PFSK-1 (cell line): ENCODE results near the gene PRSS21.

ENCODE experiments used
- FOXP2 ChIP-seq: optimal IDR thresholded peaks from 2 replicates; pipeline ENCODE3; 2011; ENCODE audit warnings: borderline replicate concordance, control low read depth, inconsistent platforms; ENCODE audit not compliant: insufficient read depth; ENCODE audit errors: extremely low read length, extremely low read depth
- POLR2AphosphoS5 ChIP-seq: IDR thresholded peaks from 2 replicates; pipeline ENCODE4 v1.6.1; 2012; ENCODE audit warnings: low read depth, mild to moderate bottlenecking, control low read depth, low read length, moderate library complexity
- SIN3A ChIP-seq: IDR thresholded peaks from 2 replicates; pipeline ENCODE4 v1.6.1; 2012; ENCODE audit warnings: mild to moderate bottlenecking, low read length, moderate library complexity, borderline replicate concordance; ENCODE audit not compliant: insufficient read depth
- TAF1 ChIP-seq: IDR thresholded peaks from 2 replicates; pipeline ENCODE4 v1.6.1; 2012; ENCODE audit warnings: low read length, control low read depth, borderline replicate concordance; ENCODE audit not compliant: insufficient read depth
- TF ChIP-seq, protein P1 (sequence below), 2 experiments: IDR thresholded peaks; 2 replicates each; pipeline versions ENCODE4 v1.6.1 to v1.8.0; 2011 to 2012; ENCODE audit warnings: low read depth in 2 of 2, low read length in 2 of 2, control low read depth in 1 of 2, inconsistent platforms in 1 of 2, mild to moderate bottlenecking in 1 of 2, moderate library complexity in 1 of 2; ENCODE audit not compliant: insufficient read depth in 1 of 2

DNA sequence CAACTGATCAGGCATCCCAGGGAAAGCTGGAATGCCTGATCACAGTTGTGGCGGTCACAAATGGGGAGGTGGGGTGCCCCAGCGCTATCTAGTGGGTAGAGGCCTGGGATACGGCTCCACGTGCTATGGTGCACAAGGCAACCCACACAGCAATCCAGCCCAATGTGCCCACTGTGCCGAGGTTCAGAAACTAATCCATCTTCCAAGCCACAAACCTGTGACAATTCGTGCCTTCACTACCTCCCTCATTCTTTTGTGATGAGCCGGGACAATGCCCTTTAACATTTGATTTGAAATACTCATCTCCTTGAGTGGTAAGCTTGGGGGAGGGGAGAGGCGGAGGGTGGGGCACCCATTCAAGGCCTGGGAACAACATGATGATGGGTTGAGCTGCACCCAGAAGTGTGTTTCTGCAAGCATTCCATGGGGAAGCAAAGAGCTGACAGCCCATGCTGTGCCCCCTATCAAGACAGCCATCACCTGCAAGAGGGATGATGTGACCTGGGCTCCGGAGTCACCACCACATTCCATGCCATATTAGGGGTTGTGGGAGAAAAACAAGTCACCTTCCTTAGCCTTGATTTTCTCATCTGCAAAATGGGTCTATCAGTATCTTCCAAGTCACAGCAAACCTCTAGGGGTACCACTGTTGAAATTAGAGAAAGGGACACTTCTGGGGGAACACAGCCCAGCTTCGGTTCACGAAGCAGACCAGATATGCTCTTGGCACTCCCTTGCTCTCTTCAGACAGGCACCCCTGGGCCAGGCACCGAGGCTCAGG is 43.7 kb upstream of the PRSS21 start:
- no peak for TF ChIP-seq FOXP2
- TF ChIP-seq, protein P1, sequence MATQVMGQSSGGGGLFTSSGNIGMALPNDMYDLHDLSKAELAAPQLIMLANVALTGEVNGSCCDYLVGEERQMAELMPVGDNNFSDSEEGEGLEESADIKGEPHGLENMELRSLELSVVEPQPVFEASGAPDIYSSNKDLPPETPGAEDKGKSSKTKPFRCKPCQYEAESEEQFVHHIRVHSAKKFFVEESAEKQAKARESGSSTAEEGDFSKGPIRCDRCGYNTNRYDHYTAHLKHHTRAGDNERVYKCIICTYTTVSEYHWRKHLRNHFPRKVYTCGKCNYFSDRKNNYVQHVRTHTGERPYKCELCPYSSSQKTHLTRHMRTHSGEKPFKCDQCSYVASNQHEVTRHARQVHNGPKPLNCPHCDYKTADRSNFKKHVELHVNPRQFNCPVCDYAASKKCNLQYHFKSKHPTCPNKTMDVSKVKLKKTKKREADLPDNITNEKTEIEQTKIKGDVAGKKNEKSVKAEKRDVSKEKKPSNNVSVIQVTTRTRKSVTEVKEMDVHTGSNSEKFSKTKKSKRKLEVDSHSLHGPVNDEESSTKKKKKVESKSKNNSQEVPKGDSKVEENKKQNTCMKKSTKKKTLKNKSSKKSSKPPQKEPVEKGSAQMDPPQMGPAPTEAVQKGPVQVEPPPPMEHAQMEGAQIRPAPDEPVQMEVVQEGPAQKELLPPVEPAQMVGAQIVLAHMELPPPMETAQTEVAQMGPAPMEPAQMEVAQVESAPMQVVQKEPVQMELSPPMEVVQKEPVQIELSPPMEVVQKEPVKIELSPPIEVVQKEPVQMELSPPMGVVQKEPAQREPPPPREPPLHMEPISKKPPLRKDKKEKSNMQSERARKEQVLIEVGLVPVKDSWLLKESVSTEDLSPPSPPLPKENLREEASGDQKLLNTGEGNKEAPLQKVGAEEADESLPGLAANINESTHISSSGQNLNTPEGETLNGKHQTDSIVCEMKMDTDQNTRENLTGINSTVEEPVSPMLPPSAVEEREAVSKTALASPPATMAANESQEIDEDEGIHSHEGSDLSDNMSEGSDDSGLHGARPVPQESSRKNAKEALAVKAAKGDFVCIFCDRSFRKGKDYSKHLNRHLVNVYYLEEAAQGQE (IDR thresholded peaks at IDR 0.05; ENCODE audit: insufficient read depth in 1 of 2, low read depth in 2 of 2, low read length in 2 of 2) = no peak
- no peak for TF ChIP-seq POLR2AphosphoS5
- no peak for TF ChIP-seq SIN3A
- no peak for TF ChIP-seq TAF1
